HL-60 (cell line): ENCODE measurements around the gene CCDC38.

Source experiments
- DNase-seq, 2 experiments: peaks; one replicate each; pipeline ENCODE4 v3.0.0-alpha.2; 2010 to 2020; ENCODE audit warnings: low read depth in 1 of 2, low spot score in 1 of 2
- H3K27ac ChIP-seq: fragments of 250-450 bp; sonication (Bioruptor Pico); replicated peaks from 2 replicates; pipeline ENCODE4 v1.5.1; 2020; ENCODE audit warnings: mild to moderate bottlenecking, moderate library complexity
- H3K27me3 ChIP-seq: fragments of 250-450 bp; sonication (Bioruptor Pico); 2 replicates; pipeline ENCODE4 v1.5.1; 2021; ENCODE audit warnings: mild to moderate bottlenecking, moderate library complexity; ENCODE audit not compliant: insufficient read depth, poor library complexity, severe bottlenecking
- H3K4me3 ChIP-seq: replicated peaks from 2 replicates; pipeline ENCODE4 v1.5.1; 2011; ENCODE audit warnings: mild to moderate bottlenecking, control low read depth, low read length; ENCODE audit not compliant: insufficient read depth
- GABPA ChIP-seq: IDR thresholded peaks from 2 replicates; pipeline ENCODE4 v1.6.1; 2012; ENCODE audit warnings: low read depth
- POLR2AphosphoS5 ChIP-seq: IDR thresholded peaks from 2 replicates; pipeline ENCODE4 v1.6.1; 2012; ENCODE audit warnings: low read depth
- SPI1 ChIP-seq: IDR thresholded peaks from 2 replicates; pipeline ENCODE4 v1.6.1; 2012; ENCODE audit warnings: low read depth, mild to moderate bottlenecking, borderline replicate concordance
- long read RNA-seq: library from polyadenylated mRNA; unstranded; transcript quantifications from one replicate; pipeline ENCODE4 v2.0.0, GENCODE V29; 2020
- TF ChIP-seq, protein P1 (sequence below): IDR thresholded peaks from 2 replicates; pipeline ENCODE4 v1.6.1; 2012; ENCODE audit warnings: low read depth; ENCODE audit not compliant: insufficient replicate concordance
- TF ChIP-seq, protein P2 (sequence below): IDR thresholded peaks from one replicate; pipeline ENCODE4 v1.5.1; 2011; ENCODE audit warnings: low read length, control low read depth, inconsistent platforms; ENCODE audit not compliant: insufficient read depth

CCDC38 gene
- long read RNA-seq: 0 reads

DNA sequence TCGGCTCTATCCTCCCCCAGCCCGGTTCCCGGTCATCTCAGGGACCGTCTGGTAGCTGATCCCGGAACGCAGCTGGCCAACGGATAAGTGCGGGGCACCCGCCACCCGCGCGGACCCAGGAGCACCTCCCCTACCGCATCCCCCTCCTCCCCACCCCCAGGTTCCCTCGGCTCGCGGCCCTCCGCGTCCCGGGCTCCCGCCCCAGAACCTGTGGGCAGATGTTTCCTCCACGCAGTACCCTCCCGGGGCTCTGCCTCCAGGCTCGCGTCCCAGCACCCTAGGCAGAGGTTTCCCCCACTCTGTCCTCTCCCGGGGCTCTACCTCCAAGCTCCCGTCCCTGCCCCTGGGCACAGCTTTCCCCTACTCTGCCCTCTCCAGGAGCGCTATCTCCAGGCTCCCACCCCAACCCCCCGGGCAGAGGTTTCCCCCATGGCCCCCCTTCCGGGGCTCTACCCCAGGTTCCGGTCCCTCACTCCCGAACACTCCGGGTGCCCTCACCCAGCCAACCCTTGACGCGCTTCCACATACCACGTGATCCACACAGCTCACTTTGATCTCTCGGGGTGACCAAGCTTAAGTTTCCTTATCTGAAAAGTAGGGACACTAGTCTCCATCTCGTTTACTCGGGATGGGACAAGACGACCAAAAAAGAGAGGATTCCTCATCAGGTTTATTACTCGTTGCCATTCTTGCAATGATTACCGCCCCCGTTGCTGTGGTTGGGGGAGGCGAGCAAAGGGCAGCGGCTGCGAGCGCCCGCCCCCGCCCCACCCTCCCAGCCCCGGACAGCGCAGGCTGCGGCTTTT lies at the start of gene CCDC38:
TSS of gene CCDC38 (minus strand) at position 91 of the 806 bp plus-strand sequence. CDS start 6,105 bp downstream, outside the sequence.
- TF ChIP-seq, protein P1, sequence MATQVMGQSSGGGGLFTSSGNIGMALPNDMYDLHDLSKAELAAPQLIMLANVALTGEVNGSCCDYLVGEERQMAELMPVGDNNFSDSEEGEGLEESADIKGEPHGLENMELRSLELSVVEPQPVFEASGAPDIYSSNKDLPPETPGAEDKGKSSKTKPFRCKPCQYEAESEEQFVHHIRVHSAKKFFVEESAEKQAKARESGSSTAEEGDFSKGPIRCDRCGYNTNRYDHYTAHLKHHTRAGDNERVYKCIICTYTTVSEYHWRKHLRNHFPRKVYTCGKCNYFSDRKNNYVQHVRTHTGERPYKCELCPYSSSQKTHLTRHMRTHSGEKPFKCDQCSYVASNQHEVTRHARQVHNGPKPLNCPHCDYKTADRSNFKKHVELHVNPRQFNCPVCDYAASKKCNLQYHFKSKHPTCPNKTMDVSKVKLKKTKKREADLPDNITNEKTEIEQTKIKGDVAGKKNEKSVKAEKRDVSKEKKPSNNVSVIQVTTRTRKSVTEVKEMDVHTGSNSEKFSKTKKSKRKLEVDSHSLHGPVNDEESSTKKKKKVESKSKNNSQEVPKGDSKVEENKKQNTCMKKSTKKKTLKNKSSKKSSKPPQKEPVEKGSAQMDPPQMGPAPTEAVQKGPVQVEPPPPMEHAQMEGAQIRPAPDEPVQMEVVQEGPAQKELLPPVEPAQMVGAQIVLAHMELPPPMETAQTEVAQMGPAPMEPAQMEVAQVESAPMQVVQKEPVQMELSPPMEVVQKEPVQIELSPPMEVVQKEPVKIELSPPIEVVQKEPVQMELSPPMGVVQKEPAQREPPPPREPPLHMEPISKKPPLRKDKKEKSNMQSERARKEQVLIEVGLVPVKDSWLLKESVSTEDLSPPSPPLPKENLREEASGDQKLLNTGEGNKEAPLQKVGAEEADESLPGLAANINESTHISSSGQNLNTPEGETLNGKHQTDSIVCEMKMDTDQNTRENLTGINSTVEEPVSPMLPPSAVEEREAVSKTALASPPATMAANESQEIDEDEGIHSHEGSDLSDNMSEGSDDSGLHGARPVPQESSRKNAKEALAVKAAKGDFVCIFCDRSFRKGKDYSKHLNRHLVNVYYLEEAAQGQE: peak; percentile 39
- TF ChIP-seq GABPA: peak; percentile 93
- TF ChIP-seq, protein P2, sequence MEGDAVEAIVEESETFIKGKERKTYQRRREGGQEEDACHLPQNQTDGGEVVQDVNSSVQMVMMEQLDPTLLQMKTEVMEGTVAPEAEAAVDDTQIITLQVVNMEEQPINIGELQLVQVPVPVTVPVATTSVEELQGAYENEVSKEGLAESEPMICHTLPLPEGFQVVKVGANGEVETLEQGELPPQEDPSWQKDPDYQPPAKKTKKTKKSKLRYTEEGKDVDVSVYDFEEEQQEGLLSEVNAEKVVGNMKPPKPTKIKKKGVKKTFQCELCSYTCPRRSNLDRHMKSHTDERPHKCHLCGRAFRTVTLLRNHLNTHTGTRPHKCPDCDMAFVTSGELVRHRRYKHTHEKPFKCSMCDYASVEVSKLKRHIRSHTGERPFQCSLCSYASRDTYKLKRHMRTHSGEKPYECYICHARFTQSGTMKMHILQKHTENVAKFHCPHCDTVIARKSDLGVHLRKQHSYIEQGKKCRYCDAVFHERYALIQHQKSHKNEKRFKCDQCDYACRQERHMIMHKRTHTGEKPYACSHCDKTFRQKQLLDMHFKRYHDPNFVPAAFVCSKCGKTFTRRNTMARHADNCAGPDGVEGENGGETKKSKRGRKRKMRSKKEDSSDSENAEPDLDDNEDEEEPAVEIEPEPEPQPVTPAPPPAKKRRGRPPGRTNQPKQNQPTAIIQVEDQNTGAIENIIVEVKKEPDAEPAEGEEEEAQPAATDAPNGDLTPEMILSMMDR: no peak
- no peak for TF ChIP-seq SPI1
- peak; percentile 67; the same call in 1 of the 2 replicates for TF ChIP-seq POLR2AphosphoS5
- DNase-seq: peak; percentile 78 to 91
- peak within 1 kb of the TSS; percentile 88 for H3K27ac ChIP-seq

DNA sequence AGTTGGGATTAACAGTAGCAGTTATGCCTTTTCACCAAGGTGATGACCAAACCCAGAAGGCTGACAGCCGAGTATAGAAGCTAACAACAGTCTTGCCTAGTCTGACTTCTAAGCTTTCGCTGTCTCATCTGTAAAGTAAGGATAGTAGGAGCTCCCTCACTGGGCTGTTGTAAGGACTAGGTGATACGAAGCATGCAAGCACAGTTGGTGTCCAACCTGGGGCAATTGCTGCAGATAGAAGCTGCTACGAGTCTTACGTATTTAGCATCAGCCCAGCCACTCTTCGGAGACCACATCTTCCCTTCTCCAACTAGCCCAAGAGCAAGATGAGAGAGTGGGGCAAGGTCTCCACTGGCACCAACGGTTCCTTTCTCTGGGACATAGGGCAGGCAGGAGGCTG lies 47.7 kb upstream of the CCDC38 start:
- no peak for DNase-seq
- H3K27me3 ChIP-seq: no peaks in the 10 kb centered on the region
- H3K4me3 ChIP-seq: no peak overlapping the region
- no peak overlapping the region for H3K27ac ChIP-seq
- TF ChIP-seq, protein P1: no peak
- TF ChIP-seq GABPA: no peak
- no peak for TF ChIP-seq POLR2AphosphoS5
- no peak for TF ChIP-seq SPI1
- TF ChIP-seq, protein P2: no peak

More for the DNA sequence above, at the start of gene CCDC38:
- Histone ChIP-seq H3K27me3 (no peaks in the 10 kb centered on the region), H3K4me3 (peak within 1 kb of the TSS; percentile 70)

DNA sequence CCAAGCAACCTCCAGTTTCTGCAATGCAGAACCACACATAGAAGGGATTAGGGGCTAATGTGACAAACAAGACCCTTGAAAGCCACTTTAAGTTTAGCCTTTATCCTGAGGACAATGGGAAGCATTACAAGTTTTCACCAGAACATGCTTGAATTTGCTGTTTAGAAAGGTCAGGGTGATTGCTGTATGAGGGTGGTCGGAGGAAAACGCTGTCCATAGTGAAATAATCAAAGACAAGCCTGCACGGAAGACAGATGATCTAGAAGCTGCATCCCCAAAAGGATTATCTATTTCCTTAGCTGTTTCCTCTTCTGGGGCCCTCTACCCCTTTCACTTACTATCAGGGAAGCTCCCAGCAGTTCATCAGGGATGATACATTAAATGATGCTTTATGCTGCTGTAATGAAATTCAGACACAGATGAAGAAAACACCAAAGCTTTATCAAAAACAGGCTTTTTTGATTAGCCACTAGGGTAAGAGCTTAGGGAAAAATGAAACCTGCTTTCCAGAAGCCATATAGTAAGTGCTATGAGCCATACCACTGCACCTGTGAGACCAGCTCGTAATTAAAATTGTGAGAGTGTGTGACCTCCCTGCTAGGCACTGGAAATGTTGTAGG lies 47.2 kb upstream of the CCDC38 start:
- TF ChIP-seq SPI1 (no peak), POLR2AphosphoS5 (no peak), GABPA (no peak)
- TF ChIP-seq, protein P1: no peak
- TF ChIP-seq, protein P2: no peak
- DNase-seq: no peak
- Histone ChIP-seq H3K27ac (no peak overlapping the region), H3K27me3 (no peaks in the 10 kb centered on the region), H3K4me3 (no peak overlapping the region)
